ENCODE results near the gene OTX1.

- TF ChIP-seq EZH2 (IDR thresholded peaks at IDR 0.05; ENCODE audit: insufficient read depth, poor library complexity, severe bottlenecking) (no peak), EZH2phosphoT487 (IDR thresholded peaks at IDR 0.05; ENCODE audit: insufficient read depth, low read depth) (no peak)
Measured at GRCh38 chr2:63001576-63001975, 49.1 kb upstream of the OTX1 start.

Measured in GM23248 (cell line).